Measurements from ENCODE around the gene NPAS2.

NPAS2 gene

GRCh38 chr2:100819370-100820272, at the start of gene NPAS2:
NPAS2 (plus strand) TSS chr2:100820139; CDS start chr2:100904755, 84,616 bp downstream.
- DNase-seq (ENCODE audit: low read depth in 2 of 2): no peak

DNA sequence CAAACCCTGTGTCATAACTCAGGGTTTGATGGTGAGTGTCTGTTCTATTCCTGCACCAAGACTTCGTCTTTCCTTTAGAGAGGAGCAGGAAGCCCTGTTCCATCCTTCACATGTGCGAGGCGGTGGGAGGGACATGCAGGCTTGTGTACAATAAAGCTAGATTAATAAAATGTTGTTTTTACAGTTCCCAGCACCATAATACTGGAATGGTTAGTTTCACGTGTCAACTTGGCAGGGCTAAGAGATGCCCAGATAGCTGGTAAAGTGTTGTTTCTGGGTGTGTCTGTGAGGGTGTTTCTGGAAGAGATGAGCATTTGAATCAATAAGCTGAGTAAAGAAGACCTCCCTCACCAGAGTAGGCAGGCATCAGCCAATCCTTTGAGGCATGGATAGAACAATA, 48.8 kb upstream of the NPAS2 start:
- DNase-seq (ENCODE audit: low read depth in 2 of 2): no peak

DNA sequence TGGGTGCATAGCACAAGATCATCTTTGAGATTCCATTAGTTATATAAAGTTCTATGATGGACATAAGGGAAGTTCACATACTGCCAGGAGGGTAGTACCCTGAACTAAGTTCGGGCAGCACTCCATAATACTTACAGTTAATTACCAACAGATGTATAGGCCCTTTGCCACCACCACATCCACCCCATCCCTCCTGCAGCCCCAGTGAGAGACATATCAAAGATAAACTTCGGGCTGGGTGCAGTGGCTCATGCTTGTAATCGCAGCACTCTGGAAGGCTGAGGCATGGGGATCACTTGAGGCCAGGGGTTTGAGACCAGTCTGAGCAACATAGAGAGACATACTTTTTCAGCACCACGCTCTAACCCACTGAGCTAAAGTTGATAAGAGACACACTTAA, 46.4 kb upstream of the NPAS2 start:
- DNase-seq (ENCODE audit: low read depth in 2 of 2): no peak

DNA sequence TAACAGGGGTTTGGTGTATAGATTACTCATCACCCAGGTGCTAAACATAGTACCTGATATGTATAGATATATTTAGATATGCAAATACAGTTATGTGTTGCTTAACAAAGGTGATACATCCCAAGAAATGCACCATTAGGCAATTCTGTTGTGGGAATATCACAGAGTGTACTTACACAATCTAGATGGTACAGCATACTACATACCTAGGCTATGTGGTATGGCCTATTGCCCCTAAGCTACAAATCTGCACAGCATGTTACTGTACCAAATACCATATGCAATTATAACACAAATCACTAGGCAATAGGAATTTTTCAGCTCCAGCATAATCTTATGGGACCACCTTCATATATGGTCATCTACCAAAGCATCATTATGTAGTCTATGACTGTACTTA, 43.5 kb upstream of the NPAS2 start:
- no peak for DNase-seq (ENCODE audit: low read depth in 2 of 2)

- DNase-seq (ENCODE audit: low read depth in 2 of 2): no peak
Measured at GRCh38 chr2:100778637-100779450, 41.1 kb upstream of the NPAS2 start.

DNA sequence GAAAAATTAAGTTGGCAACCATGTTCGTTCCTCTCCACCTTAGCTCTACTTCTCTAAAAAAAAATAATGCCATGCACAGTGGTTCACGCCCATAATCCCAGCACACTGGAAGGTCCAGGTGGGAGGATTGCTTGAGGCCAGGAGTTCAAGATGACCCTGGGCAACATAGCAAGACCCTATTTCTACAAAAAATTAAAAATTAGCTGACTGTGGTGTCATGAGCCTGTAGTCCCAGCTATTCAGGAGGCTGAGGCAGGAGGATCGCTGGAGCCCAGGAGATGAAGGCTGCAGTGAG, 40.1 kb upstream of the NPAS2 start:
- DNase-seq (ENCODE audit: low read depth in 2 of 2): no peak

GRCh38 chr2:100780203-100781008, 39.5 kb upstream of the NPAS2 start:
- DNase-seq (ENCODE audit: low read depth in 2 of 2): no peak

GRCh38 chr2:100781009-100781325, 39.0 kb upstream of the NPAS2 start:
- DNase-seq (ENCODE audit: low read depth in 2 of 2): no peak

- DNase-seq (ENCODE audit: low read depth in 2 of 2): no peak
Measured at GRCh38 chr2:100781523-100782379, 38.2 kb upstream of the NPAS2 start.

- DNase-seq (ENCODE audit: low read depth in 2 of 2): no peak
Measured at GRCh38 chr2:100782380-100782878, 37.5 kb upstream of the NPAS2 start.

- no peak for DNase-seq (ENCODE audit: low read depth in 2 of 2)
Measured at GRCh38 chr2:100783987-100784386, 36.0 kb upstream of the NPAS2 start.

GRCh38 chr2:100784681-100785080, 35.3 kb upstream of the NPAS2 start:
- no peak for DNase-seq (ENCODE audit: low read depth in 2 of 2)

- DNase-seq (ENCODE audit: low read depth in 2 of 2): no peak
Measured at GRCh38 chr2:100785626-100786296, 34.2 kb upstream of the NPAS2 start.

- DNase-seq (ENCODE audit: low read depth in 2 of 2): no peak
Measured at GRCh38 chr2:100786297-100786658, 33.7 kb upstream of the NPAS2 start.

DNA sequence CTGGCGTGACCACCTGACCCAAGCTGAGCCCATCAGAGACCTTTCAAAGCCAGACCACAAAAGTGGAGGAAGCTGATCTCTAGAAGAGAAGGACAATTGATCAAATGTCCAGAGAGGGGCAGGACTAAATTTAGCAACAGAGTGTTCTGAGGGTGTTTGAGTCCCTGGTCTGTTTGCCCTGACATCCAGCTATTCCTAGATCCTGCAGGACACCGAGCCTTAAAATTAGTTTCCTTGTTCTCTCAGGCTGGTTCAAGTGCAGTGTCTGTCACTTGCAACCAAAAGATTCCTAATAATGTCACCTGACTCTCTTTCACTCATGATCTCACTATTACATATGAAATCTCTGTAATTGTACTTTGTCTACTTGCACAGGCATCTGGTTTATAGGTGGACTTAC, 33.0 kb upstream of the NPAS2 start:
- DNase-seq (ENCODE audit: low read depth in 2 of 2): no peak

DNA sequence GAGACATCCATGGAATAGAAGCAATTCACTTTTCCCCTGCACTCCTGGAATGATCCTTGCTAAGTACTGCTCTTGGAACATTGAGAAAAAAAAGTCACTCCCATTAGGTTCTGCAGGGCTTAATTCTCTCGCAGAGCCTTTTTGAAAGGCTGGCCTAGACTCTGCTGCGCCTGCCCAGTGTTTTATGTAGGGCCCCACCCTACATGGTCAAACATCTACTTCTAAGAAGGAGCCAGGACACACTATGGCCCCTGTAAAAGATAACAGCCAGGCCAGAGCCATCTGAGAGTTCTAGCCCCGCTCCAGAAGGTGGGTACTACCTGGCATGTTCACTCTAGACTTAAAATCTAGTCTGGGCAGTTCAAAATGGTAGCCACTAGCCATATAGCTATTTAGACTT, 30.6 kb upstream of the NPAS2 start:
- no peak for DNase-seq (ENCODE audit: low read depth in 2 of 2)

DNA sequence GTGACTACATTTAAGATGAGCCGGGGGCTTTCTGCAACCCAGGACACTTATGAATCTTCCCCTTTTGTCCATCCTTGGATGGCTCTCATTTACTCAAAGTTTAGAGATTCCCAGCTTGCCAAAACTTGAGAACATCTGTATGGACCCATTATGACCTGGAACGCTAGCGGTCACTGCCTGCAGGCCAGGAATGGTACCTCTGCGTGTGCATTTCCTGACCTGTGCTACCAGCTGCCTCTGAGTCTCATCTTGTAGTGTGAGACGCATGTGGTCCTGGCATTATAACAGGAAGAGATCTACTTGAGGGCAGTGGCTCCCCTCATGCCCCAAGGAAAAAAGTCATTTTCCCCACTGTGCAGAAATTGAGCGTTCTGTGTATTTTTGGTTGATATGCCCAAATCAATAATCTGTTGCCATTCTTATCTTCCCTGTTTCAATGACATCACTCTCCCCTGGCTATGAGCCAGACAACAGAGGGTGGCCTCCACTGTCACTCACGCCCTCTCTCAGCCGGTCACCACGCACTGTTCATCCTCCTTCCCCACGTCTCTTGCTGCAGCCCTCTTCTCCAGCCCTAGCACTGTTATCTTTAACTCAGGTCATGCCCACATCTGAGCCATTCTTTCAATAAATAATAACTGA, 28.5 kb upstream of the NPAS2 start:
- no peak for DNase-seq (ENCODE audit: low read depth in 2 of 2)

- no peak for DNase-seq (ENCODE audit: low read depth in 2 of 2)
Measured at GRCh38 chr2:100791936-100792308, 28.0 kb upstream of the NPAS2 start.

DNA sequence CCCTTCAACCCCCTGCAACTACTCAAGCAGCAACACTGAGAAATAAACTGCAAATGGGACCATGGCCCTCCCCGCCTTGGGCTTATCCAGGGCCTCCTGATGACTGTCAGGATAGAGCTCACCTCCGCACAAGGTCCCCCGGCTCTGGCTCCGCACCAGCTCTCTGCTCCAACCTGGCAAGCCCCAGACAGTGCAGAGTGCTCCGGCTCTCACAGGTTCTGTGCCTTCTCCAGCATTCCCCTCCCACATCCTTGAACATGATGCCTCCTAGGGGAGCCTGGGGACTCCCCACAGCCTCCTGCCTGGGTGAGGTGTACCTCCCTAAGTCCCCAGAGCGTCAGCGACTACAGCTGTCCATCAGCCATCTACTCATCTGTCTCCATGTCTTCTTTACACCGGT, 26.7 kb upstream of the NPAS2 start:
- DNase-seq (ENCODE audit: low read depth in 2 of 2): no peak

- no peak for DNase-seq (ENCODE audit: low read depth in 2 of 2)
Measured at GRCh38 chr2:100793982-100794381, 26.0 kb upstream of the NPAS2 start.

Measured in stimulated activated CD4-positive, alpha-beta T cell treated with anti-CD3 and anti-CD28 coated beads, Interleukin-15, amount 100 ng/mL, for 48 hours (primary cell).